HepG2 (cell line): Measurements from ENCODE around the gene SH3YL1. TPM values are rescaled to one million over a fixed set of nuclear protein-coding genes. Genes with fewer than 3 reads are reported as not detected.

Experiments used
- CBFB ChIP-seq: sonication (generic); formaldehyde crosslinking; IDR thresholded peaks from 2 replicates; pipeline ENCODE4 v1.4.0; 2020; ENCODE audit warnings: missing genetic modification reagents
- CHD2 ChIP-seq: IDR thresholded peaks from 2 replicates; pipeline ENCODE4 v1.6.1; 2011; ENCODE audit warnings: low read depth, low read length, improper control_type of control experiment
- DR1 ChIP-seq: sonication (generic); formaldehyde crosslinking; IDR thresholded peaks from 2 replicates; pipeline ENCODE4 v1.8.0; 2021; ENCODE audit warnings: mild to moderate bottlenecking, missing genetic modification reagents, inconsistent platforms
- ERF ChIP-seq: IDR thresholded peaks from 2 replicates; pipeline ENCODE4 v1.6.1; 2018; ENCODE audit warnings: missing biosample characterization, missing genetic modification reagents
- KDM2A ChIP-seq: sonication (generic); formaldehyde crosslinking; IDR thresholded peaks from 2 replicates; pipeline ENCODE4 v1.4.0; 2020; ENCODE audit warnings: low read depth, missing genetic modification reagents, borderline replicate concordance
- MYC ChIP-seq: sonication (generic); formaldehyde crosslinking; IDR thresholded peaks from 2 replicates; pipeline ENCODE4 v1.9.0; 2021; ENCODE audit warnings: missing genetic modification reagents, borderline replicate concordance
- NCOR1 ChIP-seq: fragments of 200-600 bp; sonication (generic); IDR thresholded peaks from 2 replicates; pipeline ENCODE4 v1.7.0; 2017; ENCODE audit warnings: antibody characterized with exemption, low read length, borderline replicate concordance
- PHF20 ChIP-seq: sonication (generic); formaldehyde crosslinking; IDR thresholded peaks from 2 replicates; pipeline ENCODE4 v1.5.0; 2020; ENCODE audit warnings: mild to moderate bottlenecking, missing genetic modification reagents
- SMAD1 ChIP-seq: sonication (generic); formaldehyde crosslinking; IDR thresholded peaks from 2 replicates; pipeline ENCODE4 v1.4.0; 2020; ENCODE audit warnings: missing genetic modification reagents, low read depth, mild to moderate bottlenecking, borderline replicate concordance
- SMYD3 ChIP-seq: sonication (generic); formaldehyde crosslinking; IDR thresholded peaks from 2 replicates; pipeline ENCODE4 v1.8.1; 2023; ENCODE audit warnings: mild to moderate bottlenecking, missing genetic modification reagents
- SYNCRIP ChIP-seq: fragments of 200-400 bp; formaldehyde crosslinking; IDR thresholded peaks from 2 replicates; pipeline ENCODE4 v1.6.1; 2018; ENCODE audit warnings: mild to moderate bottlenecking, low read depth, low read length; ENCODE audit not compliant: insufficient read depth
- TOPORS ChIP-seq: sonication (generic); formaldehyde crosslinking; IDR thresholded peaks from 2 replicates; pipeline ENCODE4 v1.8.0; 2023; ENCODE audit warnings: mild to moderate bottlenecking, missing genetic modification reagents
- ZBTB42 ChIP-seq: sonication (generic); formaldehyde crosslinking; IDR thresholded peaks from 2 replicates; pipeline ENCODE4 v1.5.0; 2020; ENCODE audit warnings: mild to moderate bottlenecking, missing genetic modification reagents
- ZNF160 ChIP-seq: sonication (generic); formaldehyde crosslinking; IDR thresholded peaks from 2 replicates; pipeline ENCODE4 v1.8.0; 2022; ENCODE audit warnings: mild to moderate bottlenecking, inconsistent platforms, missing genetic modification reagents
- ZNF350 ChIP-seq: sonication (generic); formaldehyde crosslinking; IDR thresholded peaks from 2 replicates; pipeline ENCODE4 v1.4.0; 2020; ENCODE audit warnings: mild to moderate bottlenecking, low read depth, missing genetic modification reagents, borderline replicate concordance
- polyA plus RNA-seq, 8 experiments: library from polyadenylated mRNA; depleted of rRNA in 3 of 8; stranded (reverse) in 7 of 8; unstranded in 1 of 8; fragments of >200 nt; fragmentation: Illumina TruSeq in 4 of 8; extraction: Trizol in 4 of 8; gene quantifications; 2 replicates each; pipeline versions ENCODE4 v1.2.1 to v1.2.3, GENCODE V29; 2011 to 2016; ENCODE audit warnings: low read depth in 4 of 8, missing spikeins in 1 of 8, mixed read lengths in 1 of 8; ENCODE audit not compliant: insufficient read depth in 1 of 8
- total RNA-seq, 5 experiments: library from RNA; depleted of rRNA; stranded (reverse); fragments of >200 nt; fragmentation: Illumina TruSeq; extraction: Trizol; gene quantifications; 2 replicates each; pipeline ENCODE4 v1.2.3, GENCODE V29; 2016; ENCODE audit warnings: low read depth in 1 of 5
- TF ChIP-seq, protein P1 (sequence below): IDR thresholded peaks from 2 replicates; pipeline ENCODE4 v1.6.1; 2016
- TF ChIP-seq, protein P2 (sequence below): sonication (generic); formaldehyde crosslinking; IDR thresholded peaks from 2 replicates; pipeline ENCODE4 v1.4.0; 2020; ENCODE audit warnings: missing genetic modification reagents
- TF ChIP-seq, protein P3 (sequence below): sonication (generic); formaldehyde crosslinking; IDR thresholded peaks from 2 replicates; pipeline ENCODE4 v1.4.0; 2020; ENCODE audit warnings: mild to moderate bottlenecking, missing genetic modification reagents
- TF ChIP-seq, protein P4 (sequence below): sonication (generic); formaldehyde crosslinking; IDR thresholded peaks from 2 replicates; pipeline ENCODE4 v1.9.0; 2022; ENCODE audit warnings: missing genetic modification reagents, mild to moderate bottlenecking, borderline replicate concordance
- TF ChIP-seq, protein P5 (sequence below): IDR thresholded peaks from 2 replicates; pipeline ENCODE4 v1.6.1; 2012; ENCODE audit warnings: inconsistent platforms
- TF ChIP-seq, protein P6 (sequence below): IDR thresholded peaks from 2 replicates; pipeline ENCODE4 v1.6.1; 2016; ENCODE audit warnings: low read depth, control low read depth

SH3YL1 gene
- total and polyA plus RNA-seq, 2 of the 13 experiments (the other 11 are each of a cell fraction or from before 2014, with no cell fraction given), result 13.0 to 48.2 TPM

DNA sequence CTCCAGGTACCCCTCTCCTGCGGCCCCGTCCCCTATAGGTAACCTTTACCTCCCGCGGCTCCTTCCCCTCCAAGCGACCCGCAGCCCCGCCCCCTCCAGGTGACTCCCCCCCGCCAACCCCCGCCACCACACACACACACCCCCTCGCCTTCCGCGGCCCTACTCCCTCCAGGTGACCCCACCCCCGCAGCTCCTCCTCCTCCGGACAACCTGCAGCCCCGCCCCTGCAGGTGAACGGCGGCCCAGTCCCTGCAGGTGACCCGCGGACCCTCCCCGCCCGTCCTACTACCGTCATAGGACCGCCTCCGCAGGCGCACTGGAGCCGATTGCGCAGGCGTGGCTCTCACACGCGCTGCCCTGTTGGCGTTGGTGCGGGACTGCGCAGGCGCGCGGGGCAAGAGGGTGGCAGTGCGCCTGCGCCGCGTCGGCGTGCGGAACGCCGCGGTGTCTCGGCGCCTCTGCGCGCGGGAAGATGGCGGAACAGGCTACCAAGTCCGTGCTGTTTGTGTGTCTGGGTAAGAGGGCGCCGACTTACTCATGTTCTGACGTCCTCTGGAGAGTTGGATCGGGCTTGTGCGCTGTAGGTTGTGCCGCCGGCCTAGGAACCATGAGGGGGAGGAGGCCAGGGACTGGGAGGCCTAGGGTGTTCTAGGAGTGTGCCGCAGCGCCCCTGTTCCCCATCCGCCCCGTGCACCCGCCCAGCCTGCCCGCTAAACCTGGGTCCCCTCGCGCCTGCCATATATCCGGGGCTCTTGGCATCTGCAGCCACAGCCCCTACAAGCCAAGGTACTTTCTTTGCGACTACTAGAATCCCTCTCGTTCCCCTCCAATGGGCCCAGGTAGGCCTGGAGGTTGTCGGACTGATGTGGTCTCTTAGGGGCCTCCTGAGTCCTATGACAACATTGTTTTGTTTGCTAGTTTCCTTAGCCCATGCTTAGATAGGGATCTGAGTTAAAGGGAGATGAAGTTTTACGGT lies 949 bp upstream of the SH3YL1 start, which contains the start of gene ACP1 (continued):
- TF ChIP-seq CHD2 (no peak), ZNF350 (CRISPR knock-in tag) (peak; percentile 81), ZBTB42 (CRISPR knock-in tag) (0 out of 2 replicates have a peak, but pooled peaks have one; percentile 78), DR1 (peak; percentile 85; the same call in 1 of the 2 replicates), SYNCRIP (no peak), NCOR1 (no peak), KDM2A (CRISPR knock-in tag) (peak; percentile 50; the same call in 1 of the 2 replicates), SMYD3 (CRISPR knock-in tag) (no peak), CBFB (0 out of 2 replicates have a peak, but pooled peaks have one; percentile 42), MYC (CRISPR knock-in tag) (peak; percentile 91), PHF20 (peak; percentile 73), ZNF160 (CRISPR knock-in tag) (0 out of 2 replicates have a peak, but pooled peaks have one; percentile 82), TOPORS (CRISPR knock-in tag) (peak; percentile 70), SMAD1 (CRISPR knock-in tag) (peak; percentile 83; the same call in 1 of the 2 replicates), ERF (CRISPR knock-in tag) (peak; percentile 70; the same call in 1 of the 2 replicates)
- TF ChIP-seq, protein P1, sequence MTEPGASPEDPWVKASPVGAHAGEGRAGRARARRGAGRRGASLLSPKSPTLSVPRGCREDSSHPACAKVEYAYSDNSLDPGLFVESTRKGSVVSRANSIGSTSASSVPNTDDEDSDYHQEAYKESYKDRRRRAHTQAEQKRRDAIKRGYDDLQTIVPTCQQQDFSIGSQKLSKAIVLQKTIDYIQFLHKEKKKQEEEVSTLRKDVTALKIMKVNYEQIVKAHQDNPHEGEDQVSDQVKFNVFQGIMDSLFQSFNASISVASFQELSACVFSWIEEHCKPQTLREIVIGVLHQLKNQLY (CRISPR knock-in tag), result peak; percentile 52; the same call in 1 of the 2 replicates
- TF ChIP-seq, protein P2, sequence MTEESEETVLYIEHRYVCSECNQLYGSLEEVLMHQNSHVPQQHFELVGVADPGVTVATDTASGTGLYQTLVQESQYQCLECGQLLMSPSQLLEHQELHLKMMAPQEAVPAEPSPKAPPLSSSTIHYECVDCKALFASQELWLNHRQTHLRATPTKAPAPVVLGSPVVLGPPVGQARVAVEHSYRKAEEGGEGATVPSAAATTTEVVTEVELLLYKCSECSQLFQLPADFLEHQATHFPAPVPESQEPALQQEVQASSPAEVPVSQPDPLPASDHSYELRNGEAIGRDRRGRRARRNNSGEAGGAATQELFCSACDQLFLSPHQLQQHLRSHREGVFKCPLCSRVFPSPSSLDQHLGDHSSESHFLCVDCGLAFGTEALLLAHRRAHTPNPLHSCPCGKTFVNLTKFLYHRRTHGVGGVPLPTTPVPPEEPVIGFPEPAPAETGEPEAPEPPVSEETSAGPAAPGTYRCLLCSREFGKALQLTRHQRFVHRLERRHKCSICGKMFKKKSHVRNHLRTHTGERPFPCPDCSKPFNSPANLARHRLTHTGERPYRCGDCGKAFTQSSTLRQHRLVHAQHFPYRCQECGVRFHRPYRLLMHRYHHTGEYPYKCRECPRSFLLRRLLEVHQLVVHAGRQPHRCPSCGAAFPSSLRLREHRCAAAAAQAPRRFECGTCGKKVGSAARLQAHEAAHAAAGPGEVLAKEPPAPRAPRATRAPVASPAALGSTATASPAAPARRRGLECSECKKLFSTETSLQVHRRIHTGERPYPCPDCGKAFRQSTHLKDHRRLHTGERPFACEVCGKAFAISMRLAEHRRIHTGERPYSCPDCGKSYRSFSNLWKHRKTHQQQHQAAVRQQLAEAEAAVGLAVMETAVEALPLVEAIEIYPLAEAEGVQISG (CRISPR knock-in tag), result peak; percentile 82
- TF ChIP-seq, protein P3, sequence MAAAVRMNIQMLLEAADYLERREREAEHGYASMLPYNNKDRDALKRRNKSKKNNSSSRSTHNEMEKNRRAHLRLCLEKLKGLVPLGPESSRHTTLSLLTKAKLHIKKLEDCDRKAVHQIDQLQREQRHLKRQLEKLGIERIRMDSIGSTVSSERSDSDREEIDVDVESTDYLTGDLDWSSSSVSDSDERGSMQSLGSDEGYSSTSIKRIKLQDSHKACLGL (CRISPR knock-in tag), result peak; percentile 90
- TF ChIP-seq, protein P4, sequence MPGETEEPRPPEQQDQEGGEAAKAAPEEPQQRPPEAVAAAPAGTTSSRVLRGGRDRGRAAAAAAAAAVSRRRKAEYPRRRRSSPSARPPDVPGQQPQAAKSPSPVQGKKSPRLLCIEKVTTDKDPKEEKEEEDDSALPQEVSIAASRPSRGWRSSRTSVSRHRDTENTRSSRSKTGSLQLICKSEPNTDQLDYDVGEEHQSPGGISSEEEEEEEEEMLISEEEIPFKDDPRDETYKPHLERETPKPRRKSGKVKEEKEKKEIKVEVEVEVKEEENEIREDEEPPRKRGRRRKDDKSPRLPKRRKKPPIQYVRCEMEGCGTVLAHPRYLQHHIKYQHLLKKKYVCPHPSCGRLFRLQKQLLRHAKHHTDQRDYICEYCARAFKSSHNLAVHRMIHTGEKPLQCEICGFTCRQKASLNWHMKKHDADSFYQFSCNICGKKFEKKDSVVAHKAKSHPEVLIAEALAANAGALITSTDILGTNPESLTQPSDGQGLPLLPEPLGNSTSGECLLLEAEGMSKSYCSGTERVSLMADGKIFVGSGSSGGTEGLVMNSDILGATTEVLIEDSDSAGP (CRISPR knock-in tag), result peak; percentile 94
- TF ChIP-seq, protein P5, sequence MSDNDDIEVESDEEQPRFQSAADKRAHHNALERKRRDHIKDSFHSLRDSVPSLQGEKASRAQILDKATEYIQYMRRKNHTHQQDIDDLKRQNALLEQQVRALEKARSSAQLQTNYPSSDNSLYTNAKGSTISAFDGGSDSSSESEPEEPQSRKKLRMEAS, result peak; percentile 97
- TF ChIP-seq, protein P6, sequence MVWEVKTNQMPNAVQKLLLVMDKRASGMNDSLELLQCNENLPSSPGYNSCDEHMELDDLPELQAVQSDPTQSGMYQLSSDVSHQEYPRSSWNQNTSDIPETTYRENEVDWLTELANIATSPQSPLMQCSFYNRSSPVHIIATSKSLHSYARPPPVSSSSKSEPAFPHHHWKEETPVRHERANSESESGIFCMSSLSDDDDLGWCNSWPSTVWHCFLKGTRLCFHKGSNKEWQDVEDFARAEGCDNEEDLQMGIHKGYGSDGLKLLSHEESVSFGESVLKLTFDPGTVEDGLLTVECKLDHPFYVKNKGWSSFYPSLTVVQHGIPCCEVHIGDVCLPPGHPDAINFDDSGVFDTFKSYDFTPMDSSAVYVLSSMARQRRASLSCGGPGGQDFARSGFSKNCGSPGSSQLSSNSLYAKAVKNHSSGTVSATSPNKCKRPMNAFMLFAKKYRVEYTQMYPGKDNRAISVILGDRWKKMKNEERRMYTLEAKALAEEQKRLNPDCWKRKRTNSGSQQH (CRISPR knock-in tag), result peak; percentile 90
